ENCODE measurements around the gene EEF1AKMT2. TPM values are rescaled to one million over a fixed set of nuclear protein-coding genes. Genes with fewer than 3 reads are reported as not detected.
A peak's percentile ranks its signal among the peaks of the same experiment; 100 is the strongest.

The EEF1AKMT2 gene
- total RNA-seq, 1 donor from 2014 or later = 41.0 TPM

DNA sequence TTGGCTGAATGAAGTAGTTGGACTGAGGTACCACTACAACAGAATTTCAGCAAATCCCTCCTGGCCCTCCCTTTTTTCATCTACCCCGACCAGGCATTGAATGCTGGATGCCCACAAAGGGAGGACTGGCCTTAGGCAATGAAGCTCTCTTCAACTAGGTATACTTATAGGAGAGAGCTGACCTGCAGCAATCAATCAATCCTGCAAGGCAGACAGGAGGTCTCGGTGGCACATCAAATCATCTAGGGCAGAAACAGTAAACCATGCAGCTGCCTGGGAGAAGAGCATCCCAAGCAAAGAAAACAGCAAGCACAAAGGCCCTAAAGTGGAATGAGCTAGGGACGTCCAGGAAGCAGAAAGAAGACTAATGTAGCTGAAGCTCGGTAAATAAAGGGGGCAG lies 7.5 kb upstream of the EEF1AKMT2 start:
- Histone ChIP-seq H3K27ac (no peak overlapping the region), H3K4me2 (no peak overlapping the region), H3K4me3 (no peak overlapping the region), H3K79me2 (ENCODE audit: low read depth) (peaks cover 26% of the 10 kb centered on the region), H3K9me3 (ENCODE audit: low read depth) (no peaks in the 10 kb centered on the region), H3F3A (ENCODE audit: low read depth) (peaks cover 7% of the 10 kb centered on the region), H2AFZ (replicated peaks) (peak overlapping the region; percentile 57), H3K36me3 (no peaks in the 10 kb centered on the region), H3K4me1 (peaks cover 7% of the 10 kb centered on the region), H4K20me1 (ENCODE audit: low read depth) (peaks cover 8% of the 10 kb centered on the region), H3K9ac (no peak overlapping the region), H3K27me3 (no peaks in the 10 kb centered on the region)
- Mint-ChIP-seq H3K36me3 (no peaks in the 10 kb centered on the region), H3K9me3 (no peaks in the 10 kb centered on the region), H3K4me3 (no peak overlapping the region), H3K27me3 (ENCODE audit: insufficient read depth, low read depth) (peaks cover 4% of the 10 kb centered on the region), H3K27ac (no peak overlapping the region), H3K4me1 (peaks cover 19% of the 10 kb centered on the region)
- no peak for DNase-seq (ENCODE audit: low spot score)
- TF ChIP-seq, protein P1, sequence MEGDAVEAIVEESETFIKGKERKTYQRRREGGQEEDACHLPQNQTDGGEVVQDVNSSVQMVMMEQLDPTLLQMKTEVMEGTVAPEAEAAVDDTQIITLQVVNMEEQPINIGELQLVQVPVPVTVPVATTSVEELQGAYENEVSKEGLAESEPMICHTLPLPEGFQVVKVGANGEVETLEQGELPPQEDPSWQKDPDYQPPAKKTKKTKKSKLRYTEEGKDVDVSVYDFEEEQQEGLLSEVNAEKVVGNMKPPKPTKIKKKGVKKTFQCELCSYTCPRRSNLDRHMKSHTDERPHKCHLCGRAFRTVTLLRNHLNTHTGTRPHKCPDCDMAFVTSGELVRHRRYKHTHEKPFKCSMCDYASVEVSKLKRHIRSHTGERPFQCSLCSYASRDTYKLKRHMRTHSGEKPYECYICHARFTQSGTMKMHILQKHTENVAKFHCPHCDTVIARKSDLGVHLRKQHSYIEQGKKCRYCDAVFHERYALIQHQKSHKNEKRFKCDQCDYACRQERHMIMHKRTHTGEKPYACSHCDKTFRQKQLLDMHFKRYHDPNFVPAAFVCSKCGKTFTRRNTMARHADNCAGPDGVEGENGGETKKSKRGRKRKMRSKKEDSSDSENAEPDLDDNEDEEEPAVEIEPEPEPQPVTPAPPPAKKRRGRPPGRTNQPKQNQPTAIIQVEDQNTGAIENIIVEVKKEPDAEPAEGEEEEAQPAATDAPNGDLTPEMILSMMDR (IDR thresholded peaks at IDR 0.05) = no peak
- no peak for TF ChIP-seq EZH2phosphoT487 (IDR thresholded peaks at IDR 0.05)
- TF ChIP-seq EZH2 (IDR thresholded peaks at IDR 0.05) = no peak

DNA sequence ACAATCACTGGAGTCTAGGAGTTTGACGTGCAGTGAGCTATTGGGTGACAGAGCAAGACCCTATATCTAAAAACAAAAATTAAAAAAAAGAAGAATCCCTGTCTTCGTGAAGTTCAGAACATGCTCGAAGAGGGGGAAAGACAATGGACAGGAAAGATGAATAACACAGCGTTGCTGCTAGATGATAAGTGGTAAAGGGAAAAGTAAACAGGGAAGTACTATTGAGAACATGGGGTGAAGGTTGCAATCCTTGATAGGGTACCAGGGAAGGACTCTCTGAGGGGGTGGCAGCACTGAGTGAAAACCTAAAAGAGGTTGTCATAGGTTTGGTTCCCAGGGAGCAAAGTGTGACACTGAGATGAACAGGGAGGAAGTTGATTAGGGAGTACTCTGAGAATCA lies 7.1 kb upstream of the EEF1AKMT2 start:
- Histone ChIP-seq H3K9ac (no peak overlapping the region), H3K4me3 (no peak overlapping the region), H3K27me3 (no peaks in the 10 kb centered on the region), H3K4me2 (no peak overlapping the region), H3K27ac (no peak overlapping the region), H3K9me3 (ENCODE audit: low read depth) (no peaks in the 10 kb centered on the region), H3K79me2 (ENCODE audit: low read depth) (peaks cover 21% of the 10 kb centered on the region), H3K4me1 (peaks cover 7% of the 10 kb centered on the region), H3K36me3 (no peaks in the 10 kb centered on the region), H4K20me1 (ENCODE audit: low read depth) (peaks cover 8% of the 10 kb centered on the region), H3F3A (ENCODE audit: low read depth) (peaks cover 7% of the 10 kb centered on the region), H2AFZ (replicated peaks) (no peak overlapping the region)
- no peak overlapping the region for H3K4me3 Mint-ChIP-seq
- no peaks in the 10 kb centered on the region for H3K36me3 Mint-ChIP-seq
- no peak overlapping the region for H3K27ac Mint-ChIP-seq
- peaks cover 4% of the 10 kb centered on the region for H3K27me3 Mint-ChIP-seq (ENCODE audit: insufficient read depth, low read depth)
- H3K4me1 Mint-ChIP-seq = peaks cover 19% of the 10 kb centered on the region
- H3K9me3 Mint-ChIP-seq = no peaks in the 10 kb centered on the region
- TF ChIP-seq EZH2 (IDR thresholded peaks at IDR 0.05) = no peak
- no peak for TF ChIP-seq EZH2phosphoT487 (IDR thresholded peaks at IDR 0.05)
- TF ChIP-seq, protein P1 (IDR thresholded peaks at IDR 0.05) = no peak
- no peak for DNase-seq (ENCODE audit: low spot score)

DNA sequence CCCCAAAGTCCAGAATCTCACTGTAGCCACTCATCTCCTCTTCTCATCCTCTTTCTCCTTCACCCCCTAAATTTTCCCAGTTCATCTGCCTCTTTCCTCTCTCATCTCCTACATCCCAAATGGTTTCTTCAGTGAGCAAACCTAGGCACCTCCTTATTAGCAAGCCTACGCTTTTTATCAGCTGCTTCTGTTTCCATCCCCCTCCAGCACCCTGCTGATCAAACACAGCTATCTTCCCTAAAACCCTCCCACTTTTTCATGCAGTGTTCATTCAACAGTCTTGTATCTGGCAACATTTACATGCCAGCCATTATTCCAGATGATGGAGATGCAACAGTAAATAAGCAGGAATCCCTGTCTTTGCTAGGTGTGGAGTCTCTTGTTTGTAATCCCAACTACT lies 6.7 kb upstream of the EEF1AKMT2 start:
- Mint-ChIP-seq H3K9me3 (no peaks in the 10 kb centered on the region), H3K4me3 (no peak overlapping the region), H3K4me1 (peaks cover 19% of the 10 kb centered on the region), H3K27me3 (ENCODE audit: insufficient read depth, low read depth) (peaks cover 4% of the 10 kb centered on the region), H3K27ac (no peak overlapping the region), H3K36me3 (no peaks in the 10 kb centered on the region)
- TF ChIP-seq EZH2 (IDR thresholded peaks at IDR 0.05) (no peak), EZH2phosphoT487 (IDR thresholded peaks at IDR 0.05) (no peak)
- TF ChIP-seq, protein P1 (IDR thresholded peaks at IDR 0.05) = no peak
- Histone ChIP-seq H3K27me3 (no peaks in the 10 kb centered on the region), H3K27ac (no peak overlapping the region), H3K4me3 (no peak overlapping the region), H3K4me2 (no peak overlapping the region), H3K9ac (no peak overlapping the region), H3K4me1 (peaks cover 7% of the 10 kb centered on the region), H3K36me3 (no peaks in the 10 kb centered on the region), H3K79me2 (ENCODE audit: low read depth) (peaks cover 17% of the 10 kb centered on the region), H2AFZ (replicated peaks) (no peak overlapping the region), H3K9me3 (ENCODE audit: low read depth) (no peaks in the 10 kb centered on the region), H4K20me1 (ENCODE audit: low read depth) (peaks cover 8% of the 10 kb centered on the region), H3F3A (ENCODE audit: low read depth) (peaks cover 8% of the 10 kb centered on the region)
- no peak for DNase-seq (ENCODE audit: low spot score)

Measured in neural progenitor cell (in vitro differentiated cells).